ENCODE data around the gene GDPD4. TPM values are rescaled to one million over a fixed set of nuclear protein-coding genes. Genes with fewer than 3 reads are reported as not detected.

The GDPD4 gene
- total and polyA plus RNA-seq, 8 donors: 0.12 TPM; not detected in 7

GRCh38 chr11:77253690-77254089 lies 47.8 kb downstream of the GDPD4 start:
- peak overlapping the region in 2 of 5 donors; percentile 47 to 48 for H3K27ac ChIP-seq

GRCh38 chr11:77252555-77253270 lies 48.8 kb downstream of the GDPD4 start:
- 71 to 84% (median 77%) methylated on average over 3 of the region's 3 CpGs for WGBS, 5 donors
- H3K36me3 ChIP-seq: no peaks in the 10 kb centered on the region
- H3K4me3 ChIP-seq: no peak overlapping the region
- H3K9me3 ChIP-seq: peaks cover 0 to 7% (median 0%) of the 10 kb centered on the region in 4 donors
- peak overlapping the region in 2 of 5 donors; percentile 47 to 48 for H3K27ac ChIP-seq
- H3K4me1 ChIP-seq: peaks cover 0 to 12% (median 3%) of the 10 kb centered on the region in 4 donors
- no peak for DNase-seq
- no peaks in the 10 kb centered on the region for H3K27me3 ChIP-seq
- TF ChIP-seq POLR2A (IDR thresholded peaks at IDR 0.05) (no peak), POLR2AphosphoS5 (IDR thresholded peaks at IDR 0.05) (no peak), EP300 (IDR thresholded peaks at IDR 0.05) (no peak), CTCF (IDR thresholded peaks at IDR 0.05) (no peak)
- intact Hi-C loops (cut with DNase I; ENCODE audit: low total_unique reads): no loop called here

More at GRCh38 chr11:77253690-77254089, 47.8 kb downstream of the GDPD4 start:
- H3K4me1 ChIP-seq: peaks cover 0 to 12% (median 3%) of the 10 kb centered on the region in 4 donors
- no peak for DNase-seq
- TF ChIP-seq CTCF (IDR thresholded peaks at IDR 0.05) (no peak), POLR2AphosphoS5 (IDR thresholded peaks at IDR 0.05) (no peak), EP300 (IDR thresholded peaks at IDR 0.05) (no peak), POLR2A (IDR thresholded peaks at IDR 0.05) (no peak)
- peaks cover 0 to 7% (median 0%) of the 10 kb centered on the region in 4 donors for H3K9me3 ChIP-seq
- H3K36me3 ChIP-seq: no peaks in the 10 kb centered on the region
- intact Hi-C loops (cut with DNase I; ENCODE audit: low total_unique reads): no loop called here
- 88 to 100% (median 100%) methylated on average over 1 of the region's 1 CpG for WGBS, 5 donors
- no peak overlapping the region for H3K4me3 ChIP-seq
- no peaks in the 10 kb centered on the region for H3K27me3 ChIP-seq

- WGBS, 5 donors: 94 to 100% (median 97%) methylated on average over 1 of the region's 1 CpG
- no peak for DNase-seq
- intact Hi-C loops (cut with DNase I; ENCODE audit: low total_unique reads): no loop called here
- Histone ChIP-seq H3K27me3 (no peaks in the 10 kb centered on the region), H3K9me3 (peaks cover 0 to 7% (median 0%) of the 10 kb centered on the region in 4 donors), H3K4me3 (no peak overlapping the region), H3K4me1 (peaks cover 0 to 12% (median 3%) of the 10 kb centered on the region in 4 donors), H3K27ac (peak overlapping the region in 1 of 5 donors; percentile 14), H3K36me3 (no peaks in the 10 kb centered on the region)
- no peak for TF ChIP-seq POLR2AphosphoS5 (IDR thresholded peaks at IDR 0.05)
- no peak for TF ChIP-seq CTCF (IDR thresholded peaks at IDR 0.05)
- no peak for TF ChIP-seq POLR2A (IDR thresholded peaks at IDR 0.05)
- no peak for TF ChIP-seq EP300 (IDR thresholded peaks at IDR 0.05)
Observed at GRCh38 chr11:77250881-77251640, 50.4 kb downstream of the GDPD4 start.

- intact Hi-C loops (cut with DNase I; ENCODE audit: low total_unique reads): no loop called here
- peaks cover 0 to 7% (median 0%) of the 10 kb centered on the region in 4 donors for H3K9me3 ChIP-seq
- H3K27ac ChIP-seq: peak overlapping the region in 1 of 5 donors; percentile 41
- no peaks in the 10 kb centered on the region for H3K27me3 ChIP-seq
- DNase-seq: no peak
- no peaks in the 10 kb centered on the region for H3K36me3 ChIP-seq
- H3K4me1 ChIP-seq: peaks cover 0 to 17% (median 5%) of the 10 kb centered on the region in 4 donors
- WGBS, 5 donors: 69 to 80% (median 71%) methylated on average over 3 of the region's 3 CpGs
- TF ChIP-seq POLR2A (IDR thresholded peaks at IDR 0.05) (no peak), POLR2AphosphoS5 (IDR thresholded peaks at IDR 0.05) (no peak), EP300 (IDR thresholded peaks at IDR 0.05) (no peak), CTCF (IDR thresholded peaks at IDR 0.05) (no peak)
- no peak overlapping the region for H3K4me3 ChIP-seq
Observed at GRCh38 chr11:77249427-77249826, 52.1 kb downstream of the GDPD4 start.

Measured in stomach (tissue), 9 donors.